ENCODE measurements around the gene CA9. TPM values are rescaled to one million over a fixed set of nuclear protein-coding genes. Genes with fewer than 3 reads are reported as not detected.
A peak's percentile ranks its signal among the peaks of the same experiment; 100 is the strongest.

CA9 gene
- total RNA-seq, 1 donor from 2014 or later: 3.2 TPM

DNA sequence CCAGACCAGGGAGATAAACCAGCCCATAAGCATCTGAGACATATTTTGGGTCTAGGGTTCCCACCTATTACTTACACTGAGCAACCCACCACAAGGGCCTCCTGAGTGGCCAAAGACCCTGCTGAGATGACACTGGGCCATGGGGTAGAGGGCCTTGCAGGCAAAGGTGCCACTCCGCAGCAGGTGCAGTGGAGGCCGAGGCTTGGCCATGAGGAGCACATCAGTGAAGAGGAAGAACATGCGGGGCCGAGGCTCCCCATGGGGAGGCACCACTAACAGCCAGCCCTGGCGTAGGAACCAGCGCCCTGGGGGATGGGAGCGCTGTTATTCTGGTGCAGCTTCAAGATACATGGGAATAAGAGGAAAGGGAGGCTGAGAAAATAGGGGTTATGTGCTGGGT is 11.3 kb upstream of the CA9 start:
- H3K27me3 ChIP-seq (ENCODE audit: control insufficient read depth, insufficient read depth, low read length): no peaks in the 10 kb centered on the region
- peaks cover 1% of the 10 kb centered on the region for H3K36me3 ChIP-seq (ENCODE audit: control insufficient read depth, insufficient read depth, low read length)
- FAIRE-seq (no peak), DNase-seq (ENCODE audit: low read depth) (no peak)
- H3K4me3 ChIP-seq (ENCODE audit: low read depth, low read length): no peak overlapping the region
- TF ChIP-seq, protein P1, sequence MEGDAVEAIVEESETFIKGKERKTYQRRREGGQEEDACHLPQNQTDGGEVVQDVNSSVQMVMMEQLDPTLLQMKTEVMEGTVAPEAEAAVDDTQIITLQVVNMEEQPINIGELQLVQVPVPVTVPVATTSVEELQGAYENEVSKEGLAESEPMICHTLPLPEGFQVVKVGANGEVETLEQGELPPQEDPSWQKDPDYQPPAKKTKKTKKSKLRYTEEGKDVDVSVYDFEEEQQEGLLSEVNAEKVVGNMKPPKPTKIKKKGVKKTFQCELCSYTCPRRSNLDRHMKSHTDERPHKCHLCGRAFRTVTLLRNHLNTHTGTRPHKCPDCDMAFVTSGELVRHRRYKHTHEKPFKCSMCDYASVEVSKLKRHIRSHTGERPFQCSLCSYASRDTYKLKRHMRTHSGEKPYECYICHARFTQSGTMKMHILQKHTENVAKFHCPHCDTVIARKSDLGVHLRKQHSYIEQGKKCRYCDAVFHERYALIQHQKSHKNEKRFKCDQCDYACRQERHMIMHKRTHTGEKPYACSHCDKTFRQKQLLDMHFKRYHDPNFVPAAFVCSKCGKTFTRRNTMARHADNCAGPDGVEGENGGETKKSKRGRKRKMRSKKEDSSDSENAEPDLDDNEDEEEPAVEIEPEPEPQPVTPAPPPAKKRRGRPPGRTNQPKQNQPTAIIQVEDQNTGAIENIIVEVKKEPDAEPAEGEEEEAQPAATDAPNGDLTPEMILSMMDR (IDR thresholded peaks at IDR 0.05; ENCODE audit: insufficient read depth, low read length, severe bottlenecking): no peak

DNA sequence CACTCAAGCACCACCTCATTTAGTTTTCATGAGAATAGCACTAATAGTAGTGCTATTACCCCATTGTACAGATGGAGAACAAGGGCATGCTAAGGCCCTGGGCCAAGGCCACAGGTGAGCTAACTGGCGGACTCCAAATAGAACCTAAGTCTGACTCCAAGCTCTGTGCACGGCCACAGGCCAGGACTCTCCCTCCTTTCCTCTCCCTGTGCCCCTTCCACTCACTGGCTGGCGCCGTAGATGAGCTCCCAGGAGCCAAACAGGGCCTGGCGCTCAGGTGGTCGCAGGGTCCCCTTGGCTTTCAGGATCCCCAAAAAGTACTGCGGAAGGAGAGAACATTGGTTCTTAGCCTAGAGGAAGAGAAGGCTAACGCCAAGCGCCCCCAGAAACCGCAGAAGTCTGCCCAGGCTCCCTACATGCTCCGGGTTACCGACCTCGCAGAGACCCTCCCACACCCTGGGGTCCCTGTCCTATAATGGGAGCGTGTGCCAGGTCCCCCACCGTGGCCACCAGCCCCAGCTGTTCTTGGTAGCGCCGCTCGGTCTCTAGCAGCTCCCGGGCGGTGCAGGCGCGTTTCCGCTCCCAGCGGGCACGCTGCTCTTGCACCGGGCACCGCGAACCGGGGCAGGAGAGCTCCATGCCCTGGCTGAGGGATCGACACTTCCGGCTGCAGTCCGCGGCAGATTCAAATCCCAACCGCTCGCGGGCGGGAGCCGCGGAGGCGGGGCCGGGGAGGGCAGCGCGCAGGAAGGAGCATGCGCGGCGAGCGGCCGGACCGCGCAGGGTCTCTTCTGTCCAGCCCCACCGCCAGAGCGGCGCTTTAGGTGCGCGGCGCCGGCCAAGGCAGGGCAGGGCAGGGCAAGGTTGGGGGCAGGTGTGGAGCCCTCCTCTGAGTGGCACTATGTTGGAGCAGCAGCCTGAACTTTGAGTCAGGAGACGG is 8.9 kb upstream of the CA9 start, which contains the start of gene ARHGEF39:
ARHGEF39 (minus strand) TSS at position 665 of the 940 bp plus-strand sequence; CDS start at position 639, 26 bp downstream.
- H3K4me3 ChIP-seq (ENCODE audit: low read depth, low read length): peak within 1 kb of the TSS; percentile 55
- no peaks in the 10 kb centered on the region for H3K27me3 ChIP-seq (ENCODE audit: control insufficient read depth, insufficient read depth, low read length)
- TF ChIP-seq, protein P1 (IDR thresholded peaks at IDR 0.05; ENCODE audit: insufficient read depth, low read length, severe bottlenecking): no peak
- FAIRE-seq: no peak
- peak; percentile 70 for DNase-seq (ENCODE audit: low read depth)
- peaks cover 1% of the 10 kb centered on the region for H3K36me3 ChIP-seq (ENCODE audit: control insufficient read depth, insufficient read depth, low read length)

DNA sequence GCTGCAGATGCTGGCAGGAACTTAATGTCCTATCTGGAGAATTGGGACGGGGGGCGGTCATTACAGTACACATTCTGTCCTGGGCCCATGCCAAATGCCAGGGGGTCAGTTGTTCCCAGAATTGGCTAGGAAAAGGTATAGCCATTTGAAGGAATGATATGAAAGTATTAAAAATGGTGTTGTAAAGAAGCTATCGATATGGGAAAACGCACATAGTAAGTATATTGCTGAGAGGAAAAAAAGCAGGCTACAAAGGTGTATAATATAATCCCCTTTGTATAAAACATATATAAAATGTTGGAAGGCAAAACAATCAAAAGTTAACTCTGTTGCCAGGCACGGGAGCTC is 8.3 kb upstream of the CA9 start:
- TF ChIP-seq, protein P1 (IDR thresholded peaks at IDR 0.05; ENCODE audit: insufficient read depth, low read length, severe bottlenecking): no peak
- Histone ChIP-seq H3K27me3 (ENCODE audit: control insufficient read depth, insufficient read depth, low read length) (no peaks in the 10 kb centered on the region), H3K4me3 (ENCODE audit: low read depth, low read length) (peak overlapping the region; percentile 55), H3K36me3 (ENCODE audit: control insufficient read depth, insufficient read depth, low read length) (peaks cover 1% of the 10 kb centered on the region)
- no peak for FAIRE-seq
- DNase-seq (ENCODE audit: low read depth): no peak

DNA sequence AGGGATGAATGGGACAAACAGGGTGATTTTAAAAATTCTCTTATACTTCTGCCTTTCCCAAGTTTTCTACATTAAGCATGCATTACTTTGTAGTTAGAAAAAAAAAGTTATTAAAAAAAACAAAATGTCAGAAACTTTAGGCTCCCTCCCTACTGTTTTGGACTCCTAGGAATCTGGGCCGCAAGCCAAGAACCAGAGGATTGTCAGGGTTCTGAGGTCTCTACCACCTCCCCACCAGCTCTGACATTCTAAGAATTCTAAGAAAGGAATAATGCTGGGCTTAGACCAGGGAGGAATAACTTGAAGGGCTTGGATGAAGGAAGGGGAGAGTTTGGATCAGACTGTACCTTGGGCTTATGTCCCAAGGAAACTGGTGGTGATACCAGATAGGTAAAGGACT is 7.7 kb upstream of the CA9 start:
- H3K4me3 ChIP-seq (ENCODE audit: low read depth, low read length): no peak overlapping the region
- TF ChIP-seq, protein P1 (IDR thresholded peaks at IDR 0.05; ENCODE audit: insufficient read depth, low read length, severe bottlenecking): no peak
- FAIRE-seq (no peak), DNase-seq (ENCODE audit: low read depth) (no peak)
- no peaks in the 10 kb centered on the region for H3K36me3 ChIP-seq (ENCODE audit: control insufficient read depth, insufficient read depth, low read length)
- no peaks in the 10 kb centered on the region for H3K27me3 ChIP-seq (ENCODE audit: control insufficient read depth, insufficient read depth, low read length)

DNA sequence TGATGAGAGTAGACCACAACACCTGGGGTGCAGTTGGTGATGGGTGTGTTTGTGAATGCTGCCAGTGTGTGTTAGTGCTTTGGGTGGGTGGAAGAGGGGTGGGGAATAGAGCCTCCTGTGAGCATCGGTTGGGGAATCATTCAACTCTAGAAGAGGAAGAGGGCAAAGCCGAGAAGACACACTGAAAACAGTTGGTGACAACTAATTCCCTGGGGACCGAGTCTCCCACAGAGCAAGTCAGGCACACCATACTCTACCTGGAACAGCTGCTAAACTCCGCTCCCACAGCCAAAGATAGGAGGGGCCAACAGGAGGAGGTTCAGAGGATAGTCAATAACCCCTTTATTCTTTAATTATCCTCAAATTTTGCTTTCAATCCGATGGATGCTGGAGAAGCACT is 7.2 kb upstream of the CA9 start:
- TF ChIP-seq, protein P1 (IDR thresholded peaks at IDR 0.05; ENCODE audit: insufficient read depth, low read length, severe bottlenecking): no peak
- H3K4me3 ChIP-seq (ENCODE audit: low read depth, low read length): no peak overlapping the region
- DNase-seq (ENCODE audit: low read depth): no peak
- FAIRE-seq: no peak
- no peaks in the 10 kb centered on the region for H3K27me3 ChIP-seq (ENCODE audit: control insufficient read depth, insufficient read depth, low read length)
- H3K36me3 ChIP-seq (ENCODE audit: control insufficient read depth, insufficient read depth, low read length): no peaks in the 10 kb centered on the region

All from bronchial epithelial cell (primary cell).